IPS-15b (cell line): ENCODE results near the gene PIN1.

Source experiments
- H3K27me3 ChIP-seq: one replicate; pipeline ENCODE4 v1.6.1; 2013; ENCODE audit warnings: low read length; ENCODE audit not compliant: control insufficient read depth, insufficient read depth
- H3K36me3 ChIP-seq: one replicate; pipeline ENCODE4 v1.6.1; 2013; ENCODE audit warnings: low read length; ENCODE audit not compliant: control insufficient read depth, insufficient read depth
- H3K4me1 ChIP-seq: one replicate; pipeline ENCODE4 v1.6.1; 2013; ENCODE audit warnings: mild to moderate bottlenecking, low read length; ENCODE audit not compliant: control insufficient read depth, insufficient read depth
- H3K4me3 ChIP-seq: one replicate; pipeline ENCODE4 v1.5.1; 2013; ENCODE audit warnings: low read depth, low read length
- H3K9ac ChIP-seq: one replicate; pipeline ENCODE4 v1.6.1; 2013; ENCODE audit warnings: low read depth, mild to moderate bottlenecking, low read length
- H3K9me3 ChIP-seq: one replicate; pipeline ENCODE4 v1.6.1; 2013; ENCODE audit warnings: mild to moderate bottlenecking, low read length; ENCODE audit not compliant: control insufficient read depth, insufficient read depth

The PIN1 gene

GRCh38 chr19:9862938-9863337 lies 27.8 kb downstream of the PIN1 start:
- no peak overlapping the region for H3K4me3 ChIP-seq
- H3K27me3 ChIP-seq: no peaks in the 10 kb centered on the region
- peaks cover 9% of the 10 kb centered on the region for H3K36me3 ChIP-seq
- no peaks in the 10 kb centered on the region for H3K9me3 ChIP-seq
- no peak overlapping the region for H3K9ac ChIP-seq
- peaks cover 8% of the 10 kb centered on the region for H3K4me1 ChIP-seq

- H3K9ac ChIP-seq: no peak overlapping the region
- H3K9me3 ChIP-seq: no peaks in the 10 kb centered on the region
- H3K36me3 ChIP-seq: peaks cover 7% of the 10 kb centered on the region
- peaks cover 8% of the 10 kb centered on the region for H3K4me1 ChIP-seq
- no peaks in the 10 kb centered on the region for H3K27me3 ChIP-seq
- H3K4me3 ChIP-seq: no peak overlapping the region
These were observed 28.6 kb downstream of the PIN1 start for GRCh38 chr19:9863759-9864158.

- Histone ChIP-seq H3K36me3 (no peaks in the 10 kb centered on the region), H3K9me3 (no peaks in the 10 kb centered on the region), H3K9ac (no peak overlapping the region), H3K4me1 (peaks cover 8% of the 10 kb centered on the region), H3K27me3 (no peaks in the 10 kb centered on the region), H3K4me3 (peak overlapping the region; percentile 1)
These were observed 30.8 kb downstream of the PIN1 start for GRCh38 chr19:9865732-9866501.

GRCh38 chr19:9868983-9869617 lies 34.0 kb downstream of the PIN1 start:
- no peak overlapping the region for H3K9ac ChIP-seq
- no peaks in the 10 kb centered on the region for H3K36me3 ChIP-seq
- H3K9me3 ChIP-seq: no peaks in the 10 kb centered on the region
- H3K27me3 ChIP-seq: no peaks in the 10 kb centered on the region
- H3K4me1 ChIP-seq: peaks cover 5% of the 10 kb centered on the region
- no peak overlapping the region for H3K4me3 ChIP-seq

GRCh38 chr19:9871626-9872338 lies 36.7 kb downstream of the PIN1 start:
- Histone ChIP-seq H3K4me1 (peaks cover 2% of the 10 kb centered on the region), H3K36me3 (no peaks in the 10 kb centered on the region), H3K9ac (no peak overlapping the region), H3K9me3 (no peaks in the 10 kb centered on the region), H3K4me3 (no peak overlapping the region), H3K27me3 (no peaks in the 10 kb centered on the region)

- no peaks in the 10 kb centered on the region for H3K9me3 ChIP-seq
- no peaks in the 10 kb centered on the region for H3K36me3 ChIP-seq
- peaks cover 2% of the 10 kb centered on the region for H3K4me1 ChIP-seq
- H3K9ac ChIP-seq: no peak overlapping the region
- H3K27me3 ChIP-seq: no peaks in the 10 kb centered on the region
- no peak overlapping the region for H3K4me3 ChIP-seq
These were observed 37.6 kb downstream of the PIN1 start for GRCh38 chr19:9872618-9873242.

- H3K27me3 ChIP-seq: no peaks in the 10 kb centered on the region
- H3K9me3 ChIP-seq: no peaks in the 10 kb centered on the region
- no peak overlapping the region for H3K9ac ChIP-seq
- no peaks in the 10 kb centered on the region for H3K36me3 ChIP-seq
- H3K4me3 ChIP-seq: no peak overlapping the region
- H3K4me1 ChIP-seq: peaks cover 2% of the 10 kb centered on the region
These were observed 40.0 kb downstream of the PIN1 start for GRCh38 chr19:9875031-9875627.

GRCh38 chr19:9875796-9876195 lies 40.7 kb downstream of the PIN1 start:
- Histone ChIP-seq H3K27me3 (no peaks in the 10 kb centered on the region), H3K4me3 (no peak overlapping the region), H3K4me1 (peaks cover 2% of the 10 kb centered on the region), H3K9me3 (no peaks in the 10 kb centered on the region), H3K36me3 (no peaks in the 10 kb centered on the region), H3K9ac (no peak overlapping the region)

- Histone ChIP-seq H3K4me1 (peaks cover 2% of the 10 kb centered on the region), H3K36me3 (no peaks in the 10 kb centered on the region), H3K27me3 (no peaks in the 10 kb centered on the region), H3K4me3 (no peak overlapping the region), H3K9ac (no peak overlapping the region), H3K9me3 (no peaks in the 10 kb centered on the region)
These were observed 42.8 kb downstream of the PIN1 start for GRCh38 chr19:9877780-9878510.

- Histone ChIP-seq H3K4me3 (no peak overlapping the region), H3K9me3 (no peaks in the 10 kb centered on the region), H3K9ac (no peak overlapping the region), H3K27me3 (no peaks in the 10 kb centered on the region), H3K36me3 (no peaks in the 10 kb centered on the region), H3K4me1 (peaks cover 5% of the 10 kb centered on the region)
These were observed 43.5 kb downstream of the PIN1 start for GRCh38 chr19:9878511-9879196.
